ENCODE measurements around the gene TBX15. TPM values are rescaled to one million over a fixed set of nuclear protein-coding genes. Genes with fewer than 3 reads are reported as not detected.
A peak's percentile ranks its signal among the peaks of the same experiment; 100 is the strongest.

Gene TBX15
- total and polyA plus RNA-seq, 4 donors = 0.07 to 0.31 (median 0.24) TPM

DNA sequence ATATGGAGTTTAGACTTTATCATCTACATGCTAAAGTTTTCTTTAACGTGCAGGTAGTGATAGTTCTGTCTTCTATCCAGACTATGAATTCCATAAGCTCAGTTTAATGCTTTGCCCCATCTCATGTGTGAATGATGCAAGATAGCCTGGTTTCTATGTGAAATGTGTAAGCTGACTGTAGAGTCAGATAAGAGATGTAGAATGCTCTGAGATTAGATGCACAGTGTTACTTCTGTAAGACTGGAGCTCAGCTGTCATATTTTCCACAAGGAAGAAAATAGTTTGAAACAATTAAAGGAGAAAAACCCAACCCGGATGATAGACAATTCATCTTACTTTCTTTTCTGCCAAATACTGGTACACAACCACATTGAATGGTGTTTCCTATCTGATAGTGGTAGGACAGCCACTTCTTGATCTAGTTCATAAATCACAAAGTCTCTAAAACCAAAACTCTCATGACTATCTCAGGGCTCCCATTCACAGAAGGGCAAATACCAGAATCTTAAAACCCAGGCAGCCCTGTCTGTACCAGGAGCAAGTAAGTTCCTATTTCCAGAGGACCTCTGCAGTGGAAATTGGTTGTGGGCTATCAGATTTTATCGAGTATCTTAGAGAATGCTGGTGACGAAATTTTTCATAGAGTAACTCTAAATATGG is 50.6 kb downstream of the TBX15 start:
- WGBS, 2 donors = 42 to 51% methylated on average over 4 of the region's 4 CpGs
- DNase-seq (no peak), ATAC-seq (ENCODE audit: insufficient read depth, low FRiP score) (no peak)
- no peak overlapping the region for H3K27ac ChIP-seq (ENCODE audit: low read depth in 1 of 2, low read length in 1 of 2)
- H3K27me3 ChIP-seq (ENCODE audit: control insufficient read depth in 3 of 3, insufficient read depth in 3 of 3, low read length in 2 of 3) = no peaks in the 10 kb centered on the region
- H3K36me3 ChIP-seq (ENCODE audit: control insufficient read depth in 4 of 4, insufficient read depth in 4 of 4, low read length in 4 of 4) = no peaks in the 10 kb centered on the region
- no peak overlapping the region for H3K4me3 ChIP-seq
- peaks cover 0 to 5% (median 0%) of the 10 kb centered on the region in 5 donors for H3K4me1 ChIP-seq (ENCODE audit: control insufficient read depth in 5 of 5, insufficient read depth in 5 of 5, low read length in 5 of 5)
- TF ChIP-seq CTCF (IDR thresholded peaks at IDR 0.05; ENCODE audit: control extremely low read depth, extremely low read depth) = no peak
- peaks cover 0 to 2% (median 0%) of the 10 kb centered on the region in 4 donors for H3K9me3 ChIP-seq (ENCODE audit: control insufficient read depth in 4 of 4, insufficient read depth in 3 of 4, low read length in 3 of 4)
- no peak overlapping the region for H3K9ac ChIP-seq (ENCODE audit: insufficient read depth in 1 of 2, low read length in 2 of 2)

DNA sequence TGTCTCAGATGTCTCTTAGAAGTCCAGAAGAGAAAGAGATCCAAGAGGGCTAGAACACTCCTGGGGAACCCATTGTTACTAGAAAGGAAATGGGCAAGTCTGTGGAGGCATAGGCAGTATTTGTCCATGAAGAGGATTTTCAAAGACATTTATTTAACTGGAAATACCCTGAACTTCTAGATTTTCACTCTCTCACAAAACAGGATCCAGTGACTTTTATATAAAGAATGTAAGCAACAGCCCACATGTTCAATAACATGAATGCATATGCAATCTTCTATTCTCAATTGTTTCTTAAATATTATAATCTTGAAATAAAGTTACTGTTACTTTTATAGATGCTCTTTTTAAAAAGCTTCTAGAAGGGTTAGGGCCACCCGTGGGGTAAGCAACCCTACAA is 53.4 kb downstream of the TBX15 start:
- Histone ChIP-seq H3K9me3 (ENCODE audit: control insufficient read depth in 4 of 4, insufficient read depth in 3 of 4, low read length in 3 of 4) (peaks cover 0 to 2% (median 0%) of the 10 kb centered on the region in 4 donors), H3K36me3 (ENCODE audit: control insufficient read depth in 4 of 4, insufficient read depth in 4 of 4, low read length in 4 of 4) (no peaks in the 10 kb centered on the region), H3K9ac (ENCODE audit: insufficient read depth in 1 of 2, low read length in 2 of 2) (no peak overlapping the region), H3K4me3 (no peak overlapping the region), H3K27me3 (ENCODE audit: control insufficient read depth in 3 of 3, insufficient read depth in 3 of 3, low read length in 2 of 3) (no peaks in the 10 kb centered on the region), H3K4me1 (ENCODE audit: control insufficient read depth in 5 of 5, insufficient read depth in 5 of 5, low read length in 5 of 5) (peaks cover 0 to 5% (median 0%) of the 10 kb centered on the region in 5 donors), H3K27ac (ENCODE audit: low read depth in 1 of 2, low read length in 1 of 2) (no peak overlapping the region)
- TF ChIP-seq CTCF (IDR thresholded peaks at IDR 0.05; ENCODE audit: control extremely low read depth, extremely low read depth) = no peak
- WGBS, 2 donors = 72 to 89% methylated on average over 1 of the region's 1 CpG
- no peak for ATAC-seq (ENCODE audit: insufficient read depth, low FRiP score)
- no peak for DNase-seq

DNA sequence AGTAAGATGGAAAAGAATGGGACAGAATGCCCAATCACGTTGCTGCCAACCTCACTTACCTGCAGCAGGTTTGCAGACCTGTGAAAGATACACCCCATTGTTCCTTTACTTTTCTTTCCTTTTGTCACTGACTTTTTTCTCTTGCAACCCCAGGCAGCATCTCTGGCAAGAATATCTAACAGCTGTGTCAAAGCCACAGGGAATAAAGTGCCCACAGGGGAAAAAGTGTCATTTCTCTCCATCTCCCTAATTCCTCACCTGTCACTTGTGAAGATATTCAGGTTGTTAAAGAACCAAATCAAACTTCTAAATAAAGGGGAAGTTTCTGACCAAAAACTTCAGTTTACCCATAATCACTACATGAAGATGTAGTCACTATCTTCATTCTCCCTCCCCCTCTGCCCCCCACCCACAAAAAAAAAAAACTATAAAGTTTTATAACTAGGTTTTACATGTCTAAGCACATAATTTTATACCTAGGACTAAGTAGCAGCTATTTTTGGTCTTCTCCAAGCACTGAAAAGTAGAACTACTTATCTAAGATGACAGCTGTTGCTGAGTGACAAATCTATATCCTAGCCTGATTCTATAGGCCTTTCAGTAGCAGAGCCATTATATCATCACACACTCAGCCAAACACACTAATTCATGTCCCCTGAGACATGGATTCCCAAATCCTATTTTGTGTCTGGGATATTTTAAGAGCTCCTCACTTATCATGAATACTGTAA is 54.9 kb downstream of the TBX15 start:
- TF ChIP-seq CTCF (IDR thresholded peaks at IDR 0.05; ENCODE audit: control extremely low read depth, extremely low read depth) = no peak
- H3K27me3 ChIP-seq (ENCODE audit: control insufficient read depth in 3 of 3, insufficient read depth in 3 of 3, low read length in 2 of 3) = no peaks in the 10 kb centered on the region
- H3K27ac ChIP-seq (ENCODE audit: low read depth in 1 of 2, low read length in 1 of 2) = no peak overlapping the region
- no peak overlapping the region for H3K9ac ChIP-seq (ENCODE audit: insufficient read depth in 1 of 2, low read length in 2 of 2)
- DNase-seq (peak in 1 of 3 donors; percentile 15), ATAC-seq (ENCODE audit: insufficient read depth, low FRiP score) (no peak)
- WGBS, 2 donors = 23 to 61% methylated on average over 1 of the region's 1 CpG
- no peaks in the 10 kb centered on the region for H3K36me3 ChIP-seq (ENCODE audit: control insufficient read depth in 4 of 4, insufficient read depth in 4 of 4, low read length in 4 of 4)
- H3K4me1 ChIP-seq (ENCODE audit: control insufficient read depth in 5 of 5, insufficient read depth in 5 of 5, low read length in 5 of 5) = peaks cover 0 to 5% (median 0%) of the 10 kb centered on the region in 5 donors
- H3K4me3 ChIP-seq = no peak overlapping the region
- H3K9me3 ChIP-seq (ENCODE audit: control insufficient read depth in 4 of 4, insufficient read depth in 3 of 4, low read length in 3 of 4) = peaks cover 0 to 2% (median 0%) of the 10 kb centered on the region in 4 donors

Data from lung (tissue), 12 donors.